HFFc6 (cell line): Measurements from ENCODE around the gene ITSN1. TPM values are rescaled to one million over a fixed set of nuclear protein-coding genes. Genes with fewer than 3 reads are reported as not detected.

Experiments used
- DNase-seq: peaks from one replicate; pipeline ENCODE4 v3.0.0-alpha.2; 2018
- H3K27ac Mint-ChIP-seq: 2 replicates; pipeline ENCODE4 v1.8.0; 2020; ENCODE audit warnings: mild to moderate bottlenecking, mixed read lengths
- H3K27me3 Mint-ChIP-seq: 2 replicates; pipeline ENCODE4 v1.8.0; 2021; ENCODE audit warnings: mild to moderate bottlenecking, moderate library complexity, mixed read lengths; ENCODE audit not compliant: insufficient read depth
- H3K36me3 Mint-ChIP-seq: 2 replicates; pipeline ENCODE4 v1.8.0; 2021; ENCODE audit warnings: low read depth, mixed read lengths
- H3K4me1 Mint-ChIP-seq: 2 replicates; pipeline ENCODE4 v1.8.0; 2020; ENCODE audit warnings: low read depth, mixed read lengths
- H3K4me3 Mint-ChIP-seq: 2 replicates; pipeline ENCODE4 v1.8.0; 2020; ENCODE audit warnings: mild to moderate bottlenecking, moderate library complexity, mixed read lengths
- H3K9me3 Mint-ChIP-seq: 2 replicates; pipeline ENCODE4 v1.8.0; 2020; ENCODE audit warnings: mild to moderate bottlenecking, mixed read lengths
- total RNA-seq, 6 experiments: library from RNA; stranded (reverse); fragmentation: NEBNext Ultra II Directional; extraction: Animal tissue kit (Norgen Biotek cat#: 25700); gene quantifications; 2 replicates in 1 of 6; 3 replicates in 5 of 6; pipeline ENCODE4 v1.2.3, GENCODE V29; 2021
- TF ChIP-seq, protein P1 (sequence below): fragments of 200-600 bp; sonication (generic); IDR thresholded peaks from 2 replicates; pipeline ENCODE4 v1.5.0; 2021; ENCODE audit warnings: antibody characterized with exemption, mild to moderate bottlenecking

Gene ITSN1
- total RNA-seq, 6 experiments from 2014 or later = 47.7 to 54.8 (median 54.0) TPM

- peaks cover 23% of the 10 kb centered on the region for H3K36me3 Mint-ChIP-seq
- no peak for DNase-seq
- H3K27me3 Mint-ChIP-seq = peaks cover 6% of the 10 kb centered on the region
- H3K4me3 Mint-ChIP-seq = no peak overlapping the region
- no peaks in the 10 kb centered on the region for H3K9me3 Mint-ChIP-seq
- H3K4me1 Mint-ChIP-seq = peaks cover 19% of the 10 kb centered on the region
- TF ChIP-seq, protein P1, sequence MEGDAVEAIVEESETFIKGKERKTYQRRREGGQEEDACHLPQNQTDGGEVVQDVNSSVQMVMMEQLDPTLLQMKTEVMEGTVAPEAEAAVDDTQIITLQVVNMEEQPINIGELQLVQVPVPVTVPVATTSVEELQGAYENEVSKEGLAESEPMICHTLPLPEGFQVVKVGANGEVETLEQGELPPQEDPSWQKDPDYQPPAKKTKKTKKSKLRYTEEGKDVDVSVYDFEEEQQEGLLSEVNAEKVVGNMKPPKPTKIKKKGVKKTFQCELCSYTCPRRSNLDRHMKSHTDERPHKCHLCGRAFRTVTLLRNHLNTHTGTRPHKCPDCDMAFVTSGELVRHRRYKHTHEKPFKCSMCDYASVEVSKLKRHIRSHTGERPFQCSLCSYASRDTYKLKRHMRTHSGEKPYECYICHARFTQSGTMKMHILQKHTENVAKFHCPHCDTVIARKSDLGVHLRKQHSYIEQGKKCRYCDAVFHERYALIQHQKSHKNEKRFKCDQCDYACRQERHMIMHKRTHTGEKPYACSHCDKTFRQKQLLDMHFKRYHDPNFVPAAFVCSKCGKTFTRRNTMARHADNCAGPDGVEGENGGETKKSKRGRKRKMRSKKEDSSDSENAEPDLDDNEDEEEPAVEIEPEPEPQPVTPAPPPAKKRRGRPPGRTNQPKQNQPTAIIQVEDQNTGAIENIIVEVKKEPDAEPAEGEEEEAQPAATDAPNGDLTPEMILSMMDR = no peak
- H3K27ac Mint-ChIP-seq = no peak overlapping the region; the same call in 1 of the 2 replicates
Observed at GRCh38 chr21:33810766-33811165, 168.5 kb downstream of the ITSN1 start.

DNA sequence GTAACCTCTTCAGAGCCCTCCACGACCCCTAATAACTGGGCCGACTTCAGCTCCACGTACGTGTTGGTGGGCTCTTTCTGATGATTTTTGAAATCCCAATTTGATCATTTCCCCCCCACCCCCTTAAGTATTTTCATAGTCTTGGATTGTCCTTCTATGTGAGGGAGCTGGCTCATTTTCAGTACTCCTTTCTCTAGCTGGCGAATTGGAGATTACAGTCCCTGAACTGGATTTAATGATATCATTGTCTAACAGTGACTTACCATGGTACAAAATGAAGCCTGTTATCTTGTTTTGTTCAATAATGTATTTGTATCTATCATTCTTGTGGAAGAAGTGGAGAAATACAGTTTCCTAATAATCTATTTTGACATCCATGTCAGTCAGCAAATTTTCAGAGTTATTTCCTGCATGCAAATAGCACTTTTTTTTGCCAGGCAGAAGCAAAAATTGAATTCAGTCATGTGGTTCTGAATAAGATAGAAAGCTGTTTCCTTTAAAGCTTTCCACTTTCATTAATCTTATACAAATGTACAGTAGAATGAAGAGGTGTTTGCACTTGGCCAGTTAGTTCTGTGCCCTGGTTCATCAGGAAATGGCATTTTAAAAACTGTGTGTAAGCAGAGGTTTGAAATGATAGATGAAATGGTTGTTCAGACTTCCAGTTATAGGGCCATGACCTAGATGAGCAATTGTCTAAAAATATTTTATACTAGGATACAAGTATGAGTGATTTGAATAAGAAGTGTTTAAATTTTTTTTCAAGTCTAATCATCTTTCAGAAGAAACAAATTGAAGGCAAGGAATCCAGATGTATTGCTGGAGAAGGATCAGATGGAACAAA, 169.1 kb downstream of the ITSN1 start:
- H3K36me3 Mint-ChIP-seq = peaks cover 26% of the 10 kb centered on the region
- TF ChIP-seq, protein P1 = no peak
- peaks cover 6% of the 10 kb centered on the region for H3K27me3 Mint-ChIP-seq
- H3K9me3 Mint-ChIP-seq = no peaks in the 10 kb centered on the region
- H3K4me1 Mint-ChIP-seq = peaks cover 19% of the 10 kb centered on the region
- H3K27ac Mint-ChIP-seq = peak overlapping the region; percentile 42
- DNase-seq = no peak
- H3K4me3 Mint-ChIP-seq = peak overlapping the region; percentile 24; the same call in 1 of the 2 replicates

GRCh38 chr21:33813832-33814365, 171.6 kb downstream of the ITSN1 start:
- H3K27me3 Mint-ChIP-seq = peaks cover 4% of the 10 kb centered on the region; the same call in 1 of the 2 replicates
- no peak for DNase-seq
- H3K4me3 Mint-ChIP-seq = no peak overlapping the region
- no peaks in the 10 kb centered on the region for H3K9me3 Mint-ChIP-seq
- TF ChIP-seq, protein P1 = no peak
- H3K27ac Mint-ChIP-seq = no peak overlapping the region
- H3K4me1 Mint-ChIP-seq = peaks cover 19% of the 10 kb centered on the region
- peaks cover 30% of the 10 kb centered on the region for H3K36me3 Mint-ChIP-seq

- H3K4me3 Mint-ChIP-seq = no peak overlapping the region
- no peak for DNase-seq
- peaks cover 22% of the 10 kb centered on the region for H3K4me1 Mint-ChIP-seq
- peaks cover 4% of the 10 kb centered on the region; the same call in 1 of the 2 replicates for H3K27me3 Mint-ChIP-seq
- H3K27ac Mint-ChIP-seq = no peak overlapping the region
- H3K36me3 Mint-ChIP-seq = peaks cover 30% of the 10 kb centered on the region
- no peaks in the 10 kb centered on the region for H3K9me3 Mint-ChIP-seq
- TF ChIP-seq, protein P1 = no peak
Observed at GRCh38 chr21:33815143-33815707, 172.9 kb downstream of the ITSN1 start.

DNA sequence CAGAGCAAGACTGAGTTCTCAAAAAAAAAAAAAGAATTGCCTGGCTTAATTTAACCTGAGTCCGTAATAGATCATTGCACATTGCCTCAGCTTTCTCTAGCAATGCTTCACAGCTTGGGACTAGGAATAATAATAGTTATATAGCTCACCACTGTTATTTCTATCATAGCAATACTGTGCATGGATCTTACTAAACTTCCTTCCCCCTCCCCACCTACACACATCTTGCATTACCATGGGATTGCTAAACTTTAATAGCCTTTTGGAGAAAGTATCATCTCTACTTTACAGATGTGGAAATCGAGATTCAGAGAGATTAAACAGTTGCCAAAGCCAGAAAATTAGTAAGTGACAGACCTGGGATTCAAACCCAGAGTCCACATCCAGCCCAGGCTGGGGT, 173.9 kb downstream of the ITSN1 start:
- no peaks in the 10 kb centered on the region for H3K9me3 Mint-ChIP-seq
- peaks cover 18% of the 10 kb centered on the region for H3K4me1 Mint-ChIP-seq
- H3K27ac Mint-ChIP-seq = no peak overlapping the region; the same call in 1 of the 2 replicates
- no peak for DNase-seq
- peaks cover 33% of the 10 kb centered on the region for H3K36me3 Mint-ChIP-seq
- no peak overlapping the region; the same call in 1 of the 2 replicates for H3K4me3 Mint-ChIP-seq
- H3K27me3 Mint-ChIP-seq = peaks cover 4% of the 10 kb centered on the region; the same call in 1 of the 2 replicates
- TF ChIP-seq, protein P1 = no peak
